ENCODE results near the gene GPR108.

DNA sequence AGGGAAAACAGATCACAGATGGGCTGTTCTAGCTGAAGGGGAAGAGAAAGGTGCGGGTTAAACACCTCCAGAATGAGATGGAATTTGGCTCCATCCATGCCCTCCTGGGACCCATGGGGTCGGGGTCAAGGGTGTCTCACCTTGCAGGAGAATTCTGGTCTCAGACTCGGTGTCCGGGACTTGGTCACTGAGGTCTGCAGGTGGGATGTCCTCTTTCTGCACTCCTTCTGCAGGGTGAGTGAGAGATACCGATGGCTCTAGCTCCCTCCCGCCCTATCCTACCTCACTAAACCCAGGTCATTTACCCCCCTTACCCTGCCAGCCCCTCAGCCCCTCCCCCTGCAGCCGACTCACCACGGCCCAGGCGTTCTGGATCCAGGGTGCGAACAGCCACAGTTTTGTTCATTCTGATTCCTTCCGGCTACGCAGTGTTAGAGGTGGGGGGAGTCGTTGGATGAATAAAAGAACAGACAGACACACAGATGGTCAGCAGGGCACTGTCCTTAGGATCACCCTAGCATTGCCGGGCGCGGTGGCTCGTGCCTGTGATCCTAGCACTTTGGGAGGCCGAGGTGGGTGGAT, 41.0 kb downstream of the GPR108 start:
- TF ChIP-seq, protein P1, sequence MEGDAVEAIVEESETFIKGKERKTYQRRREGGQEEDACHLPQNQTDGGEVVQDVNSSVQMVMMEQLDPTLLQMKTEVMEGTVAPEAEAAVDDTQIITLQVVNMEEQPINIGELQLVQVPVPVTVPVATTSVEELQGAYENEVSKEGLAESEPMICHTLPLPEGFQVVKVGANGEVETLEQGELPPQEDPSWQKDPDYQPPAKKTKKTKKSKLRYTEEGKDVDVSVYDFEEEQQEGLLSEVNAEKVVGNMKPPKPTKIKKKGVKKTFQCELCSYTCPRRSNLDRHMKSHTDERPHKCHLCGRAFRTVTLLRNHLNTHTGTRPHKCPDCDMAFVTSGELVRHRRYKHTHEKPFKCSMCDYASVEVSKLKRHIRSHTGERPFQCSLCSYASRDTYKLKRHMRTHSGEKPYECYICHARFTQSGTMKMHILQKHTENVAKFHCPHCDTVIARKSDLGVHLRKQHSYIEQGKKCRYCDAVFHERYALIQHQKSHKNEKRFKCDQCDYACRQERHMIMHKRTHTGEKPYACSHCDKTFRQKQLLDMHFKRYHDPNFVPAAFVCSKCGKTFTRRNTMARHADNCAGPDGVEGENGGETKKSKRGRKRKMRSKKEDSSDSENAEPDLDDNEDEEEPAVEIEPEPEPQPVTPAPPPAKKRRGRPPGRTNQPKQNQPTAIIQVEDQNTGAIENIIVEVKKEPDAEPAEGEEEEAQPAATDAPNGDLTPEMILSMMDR (IDR thresholded peaks at IDR 0.05), result no peak
- TF ChIP-seq POLR2A (IDR thresholded peaks at IDR 0.05), result no peak

All from heart left ventricle (tissue), 13 donors.